DOHH2 (cell line): ENCODE results near the gene PTPRCAP.

ENCODE experiments used
- CTCF ChIP-seq: fragments of 200-600 bp; sonication (generic); IDR thresholded peaks from one replicate; pipeline ENCODE4 v1.5.1; 2014; ENCODE audit warnings: antibody characterized with exemption, mild to moderate bottlenecking, low read depth, low read length; ENCODE audit not compliant: poor library complexity, severe bottlenecking
- EZH2phosphoT487 ChIP-seq: fragments of 200-600 bp; sonication (generic); IDR thresholded peaks from 2 replicates; pipeline ENCODE4 v1.6.1; 2017; ENCODE audit warnings: borderline replicate concordance, mild to moderate bottlenecking, antibody characterized with exemption, low read length, moderate library complexity, mixed read lengths

- TF ChIP-seq CTCF (no peak), EZH2phosphoT487 (no peak)
Measured at GRCh38 chr11:67431346-67432249, 5.9 kb downstream of the PTPRCAP start.
